HG02759 (cell line): Measurements from ENCODE around the gene DPP8.
"Not testable (repeated sequence)": the region's sequence is repeated elsewhere in the genome, so short reads cannot be mapped to it uniquely, and the experiment has no call there.

Source experiments
- ATAC-seq: cut with Tn5 transposase; IDR thresholded peaks from one replicate; pipeline ENCODE4 v1.9.1; 2021; ENCODE audit warnings: mild to moderate bottlenecking, moderate library complexity; ENCODE audit not compliant: unreplicated experiment

Gene DPP8

GRCh38 chr15:65516997-65517865 is at the start of gene DPP8:
DPP8 (minus strand) TSS chr15:65517689; CDS start chr15:65512553, 5,136 bp downstream.
- peak; percentile 93 for ATAC-seq

GRCh38 chr15:65561934-65562333 is 44.4 kb upstream of the DPP8 start:
- ATAC-seq = no peak

- no peak for ATAC-seq
Observed at GRCh38 chr15:65559941-65560340, 42.5 kb upstream of the DPP8 start.

GRCh38 chr15:65558997-65559760 is 41.7 kb upstream of the DPP8 start:
- no peak for ATAC-seq

GRCh38 chr15:65558336-65558735 is 40.8 kb upstream of the DPP8 start:
- ATAC-seq = no peak

GRCh38 chr15:65556622-65557021 is 39.1 kb upstream of the DPP8 start:
- ATAC-seq = no peak

- no peak for ATAC-seq
Observed at GRCh38 chr15:65553691-65554090, 36.2 kb upstream of the DPP8 start.

- ATAC-seq = not testable (repeated sequence)
Observed at GRCh38 chr15:65552851-65553250, 35.4 kb upstream of the DPP8 start.

GRCh38 chr15:65551183-65551582 is 33.7 kb upstream of the DPP8 start:
- ATAC-seq = no peak

GRCh38 chr15:65550681-65551098 is 33.2 kb upstream of the DPP8 start:
- no peak for ATAC-seq

GRCh38 chr15:65549288-65549687 is 31.8 kb upstream of the DPP8 start:
- ATAC-seq = not testable (repeated sequence)

- ATAC-seq = no peak
Observed at GRCh38 chr15:65547841-65548240, 30.4 kb upstream of the DPP8 start.

- ATAC-seq = no peak
Observed at GRCh38 chr15:65541231-65541820, 23.8 kb upstream of the DPP8 start.

- no peak for ATAC-seq
Observed at GRCh38 chr15:65540314-65540713, 22.8 kb upstream of the DPP8 start.

GRCh38 chr15:65535192-65535591 is 17.7 kb upstream of the DPP8 start:
- ATAC-seq = no peak

GRCh38 chr15:65533057-65533756 is 15.7 kb upstream of the DPP8 start:
- ATAC-seq = no peak

GRCh38 chr15:65532738-65533051 is 15.2 kb upstream of the DPP8 start:
- ATAC-seq = no peak

- ATAC-seq = peak; percentile 88
Observed at GRCh38 chr15:65530318-65531111, 13.0 kb upstream of the DPP8 start, which contains the start of gene HACD3. HACD3 (plus strand) TSS chr15:65530463; CDS start chr15:65530632, 169 bp downstream.

GRCh38 chr15:65529762-65530317 is 12.4 kb upstream of the DPP8 start:
- peak; percentile 21 for ATAC-seq
